Left lung (tissue), 10 donors: Measurements from ENCODE around the gene MAP3K14. TPM values are rescaled to one million over a fixed set of nuclear protein-coding genes. Genes with fewer than 3 reads are reported as not detected.

Experiments
- ATAC-seq: fragments of 200-7000 bp; cut with Tn5 transposase; one replicate; pipeline ENCODE4 v1.9.1; 2020; ENCODE audit warnings: moderate library complexity
- DNase-seq, 4 donors: peaks; one replicate each; pipeline ENCODE4 v3.0.0-alpha.2; 2013 to 2020
- H3K27ac ChIP-seq, 2 donors: fragments of 200-600 bp; sonication (generic) in 1 of 2; one replicate each; pipeline versions ENCODE4 v1.5.0 to v1.8.0; 2020 to 2021
- H3K27me3 ChIP-seq, 2 donors: fragments of 200-600 bp; sonication (generic) in 1 of 2; one replicate each; pipeline versions ENCODE4 v1.5.0 to v1.8.0; 2020 to 2021
- H3K36me3 ChIP-seq, 2 donors: fragments of 200-600 bp; sonication (generic) in 1 of 2; one replicate each; pipeline versions ENCODE4 v1.5.0 to v1.8.0; 2020 to 2021
- H3K4me1 ChIP-seq, 2 donors: fragments of 200-600 bp; one replicate each; pipeline ENCODE4 v1.8.0; 2021
- H3K4me3 ChIP-seq, 2 donors: fragments of 200-600 bp; sonication (generic) in 1 of 2; one replicate each; pipeline versions ENCODE4 v1.5.0 to v1.8.0; 2020 to 2021; ENCODE audit warnings: mild to moderate bottlenecking in 1 of 2
- H3K9me3 ChIP-seq, 2 donors: fragments of 200-600 bp; sonication (generic) in 1 of 2; one replicate each; pipeline versions ENCODE4 v1.5.0 to v1.8.0; 2020 to 2021
- intact Hi-C, 2 donors: fragments of 100-400 bp; cut with DNase I; formaldehyde crosslinking; loops; one replicate each; pipeline versions ENCODE4 v1.11.2 to v1.14.2; 2022
- polyA plus RNA-seq, 6 donors: library from polyadenylated mRNA; unstranded; fragments of 120-200 nt; gene quantifications; one replicate each; pipeline ENCODE4 v1.2.1, GENCODE V29; 2013; ENCODE audit not compliant: insufficient read length in 6 of 6
- total RNA-seq, 2 donors: library from RNA; stranded (reverse); fragmentation: NEBNext Ultra II Directional; extraction: Animal tissue kit (Norgen Biotek cat#: 25700); gene quantifications; one replicate each; pipeline ENCODE4 v1.2.1, GENCODE V29; 2021
- TF ChIP-seq, protein P1 (sequence below), 2 donors: fragments of 200-600 bp; sonication (generic) in 1 of 2; IDR thresholded peaks; one replicate each; pipeline versions ENCODE4 v1.5.0 to v1.8.0; 2021; ENCODE audit warnings: antibody characterized with exemption in 2 of 2
- donor health status: DM: no; HTN: yes; CAD: no.
- donor health status: DM: no; HTN: no; CAD: no.

MAP3K14 gene
- total and polyA plus RNA-seq, 8 donors, result 6.3 to 13.1 (median 7.7) TPM

DNA sequence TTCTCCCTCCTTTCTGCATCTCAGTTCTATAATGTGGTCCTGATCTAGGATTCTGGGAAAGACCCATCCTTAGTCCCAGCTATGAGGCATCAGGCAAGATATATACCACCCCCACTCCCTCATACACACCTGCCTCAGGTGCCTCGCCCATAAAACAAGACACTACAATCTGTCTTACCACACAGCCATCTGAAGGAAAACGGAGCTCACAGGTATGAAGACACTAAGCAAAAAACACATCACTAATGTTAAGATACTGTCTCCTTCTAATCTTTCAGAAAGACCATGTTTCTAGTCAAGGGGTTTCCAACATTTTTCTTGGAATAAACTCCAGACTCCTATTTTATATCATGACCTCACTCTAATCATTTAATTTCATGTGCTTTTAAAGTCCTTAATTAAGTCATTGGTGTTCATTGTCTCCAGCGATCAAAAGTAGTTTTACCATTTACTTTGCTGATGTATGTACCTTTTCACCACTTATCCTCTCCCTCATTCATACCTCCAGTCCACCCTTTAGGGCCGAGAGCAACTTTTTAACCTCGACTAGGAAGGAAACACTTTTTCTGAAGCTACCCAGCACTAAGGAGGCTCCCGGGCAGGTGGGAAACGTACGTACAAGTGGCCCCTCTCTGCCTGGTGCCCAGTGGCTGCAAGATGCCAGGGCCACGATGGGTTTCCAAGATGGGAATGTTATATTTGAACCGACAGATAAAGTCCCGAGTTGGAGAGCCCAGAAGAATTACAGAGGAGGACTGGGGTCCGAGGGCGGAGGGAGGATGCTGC lies 979 bp downstream of the MAP3K14 start:
- peaks cover 43 to 85% of the 10 kb centered on the region in 2 donors for H3K4me1 ChIP-seq
- no peaks in the 10 kb centered on the region for H3K36me3 ChIP-seq
- intact Hi-C loops, result no loop called here
- no peaks in the 10 kb centered on the region for H3K27me3 ChIP-seq
- no peaks in the 10 kb centered on the region for H3K9me3 ChIP-seq
- peak overlapping the region; percentile 92 to 96 for H3K27ac ChIP-seq
- no peak for ATAC-seq
- H3K4me3 ChIP-seq, result peak overlapping the region; percentile 77 to 80
- TF ChIP-seq, protein P1, sequence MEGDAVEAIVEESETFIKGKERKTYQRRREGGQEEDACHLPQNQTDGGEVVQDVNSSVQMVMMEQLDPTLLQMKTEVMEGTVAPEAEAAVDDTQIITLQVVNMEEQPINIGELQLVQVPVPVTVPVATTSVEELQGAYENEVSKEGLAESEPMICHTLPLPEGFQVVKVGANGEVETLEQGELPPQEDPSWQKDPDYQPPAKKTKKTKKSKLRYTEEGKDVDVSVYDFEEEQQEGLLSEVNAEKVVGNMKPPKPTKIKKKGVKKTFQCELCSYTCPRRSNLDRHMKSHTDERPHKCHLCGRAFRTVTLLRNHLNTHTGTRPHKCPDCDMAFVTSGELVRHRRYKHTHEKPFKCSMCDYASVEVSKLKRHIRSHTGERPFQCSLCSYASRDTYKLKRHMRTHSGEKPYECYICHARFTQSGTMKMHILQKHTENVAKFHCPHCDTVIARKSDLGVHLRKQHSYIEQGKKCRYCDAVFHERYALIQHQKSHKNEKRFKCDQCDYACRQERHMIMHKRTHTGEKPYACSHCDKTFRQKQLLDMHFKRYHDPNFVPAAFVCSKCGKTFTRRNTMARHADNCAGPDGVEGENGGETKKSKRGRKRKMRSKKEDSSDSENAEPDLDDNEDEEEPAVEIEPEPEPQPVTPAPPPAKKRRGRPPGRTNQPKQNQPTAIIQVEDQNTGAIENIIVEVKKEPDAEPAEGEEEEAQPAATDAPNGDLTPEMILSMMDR (IDR thresholded peaks at IDR 0.05), result no peak
- no peak for DNase-seq

- Histone ChIP-seq H3K9me3 (no peaks in the 10 kb centered on the region), H3K27ac (peak overlapping the region; percentile 76 to 96), H3K4me3 (peak overlapping the region; percentile 77 to 80), H3K36me3 (no peaks in the 10 kb centered on the region), H3K4me1 (peaks cover 44 to 86% of the 10 kb centered on the region in 2 donors), H3K27me3 (no peaks in the 10 kb centered on the region)
- intact Hi-C loops, result no loop called here
- DNase-seq (no peak), ATAC-seq (no peak)
- TF ChIP-seq, protein P1 (IDR thresholded peaks at IDR 0.05), result no peak
Measured at GRCh38 chr17:45314741-45315647, 1.8 kb downstream of the MAP3K14 start.

- TF ChIP-seq, protein P1 (IDR thresholded peaks at IDR 0.05), result no peak
- Histone ChIP-seq H3K4me3 (peak overlapping the region in 1 of 2 donors; percentile 80), H3K27me3 (no peaks in the 10 kb centered on the region), H3K4me1 (peaks cover 44 to 86% of the 10 kb centered on the region in 2 donors), H3K36me3 (peaks cover 0 to 1% of the 10 kb centered on the region in 2 donors), H3K27ac (peak overlapping the region; percentile 76 to 96), H3K9me3 (no peaks in the 10 kb centered on the region)
- DNase-seq (no peak), ATAC-seq (no peak)
- intact Hi-C loops, result no loop called here
Measured at GRCh38 chr17:45313996-45314740, 2.7 kb downstream of the MAP3K14 start.

DNA sequence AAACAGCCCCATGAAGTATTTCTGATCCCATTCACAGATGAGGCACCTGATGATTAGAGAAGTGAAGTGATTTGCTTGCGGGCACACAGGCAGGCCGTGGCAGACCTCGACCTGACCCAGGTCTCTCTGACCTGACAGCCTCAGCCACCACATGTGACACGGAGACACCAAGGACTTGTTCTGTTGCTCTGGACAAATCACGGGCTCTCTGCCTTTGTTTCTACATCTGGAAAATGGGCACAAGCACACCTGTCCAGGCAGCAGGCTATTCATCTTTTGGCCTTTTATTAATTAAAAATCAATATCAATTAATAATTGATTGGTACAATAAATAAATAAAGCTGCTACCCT lies 3.4 kb downstream of the MAP3K14 start:
- intact Hi-C loops, result no loop called here
- Histone ChIP-seq H3K9me3 (no peaks in the 10 kb centered on the region), H3K36me3 (peaks cover 0 to 6% of the 10 kb centered on the region in 2 donors), H3K27ac (peak overlapping the region; percentile 76 to 96), H3K4me3 (no peak overlapping the region), H3K4me1 (peaks cover 44 to 87% of the 10 kb centered on the region in 2 donors), H3K27me3 (no peaks in the 10 kb centered on the region)
- no peak for DNase-seq
- TF ChIP-seq, protein P1 (IDR thresholded peaks at IDR 0.05), result no peak
- no peak for ATAC-seq
